SK-N-MC (cell line): Measurements from ENCODE around the gene KLHL33.
"Not testable (repeated sequence)": the region's sequence is repeated elsewhere in the genome, so short reads cannot be mapped to it uniquely, and the experiment has no call there.

Experiments
- EZH2 ChIP-seq: fragments of 200-600 bp; sonication (generic); IDR thresholded peaks from one replicate; pipeline ENCODE4 v1.6.1; 2017; ENCODE audit warnings: antibody characterized with exemption
- POLR2AphosphoS5 ChIP-seq: IDR thresholded peaks from 2 replicates; pipeline ENCODE4 v1.6.1; 2012; ENCODE audit warnings: mild to moderate bottlenecking, low read depth, low read length, borderline replicate concordance

DNA sequence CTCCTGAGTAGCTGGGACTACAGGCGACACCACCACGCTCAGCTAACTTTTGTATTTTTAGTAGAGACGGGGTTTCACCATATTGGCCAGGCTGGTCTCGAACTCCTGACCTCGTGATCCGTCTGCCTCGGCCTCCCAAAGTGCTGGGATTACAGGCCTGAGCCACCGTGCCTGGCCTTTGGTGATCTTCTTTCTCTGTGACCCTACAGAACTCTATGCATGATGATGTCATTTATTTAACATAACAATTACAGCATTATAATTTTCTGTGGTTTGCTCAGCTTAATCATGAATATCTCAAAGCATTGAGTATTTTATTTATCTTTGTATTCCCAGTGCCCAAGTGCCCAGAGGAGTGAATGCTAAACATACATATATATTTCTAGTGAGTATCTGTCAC, 16.9 kb upstream of the KLHL33 start:
- TF ChIP-seq POLR2AphosphoS5, EZH2: not testable (repeated sequence)
